BLaER1 treated with 17β-estradiol and CSF1 and Interleukin-3, amounts not matched to agents 10 nM and 100 nM (cell line): ENCODE data around the gene SYK.

Source experiments
- H3K27ac ChIP-seq, 11 experiments: shearing (Covaris generic); formaldehyde crosslinking; 2 replicates each; pipeline ENCODE4 v1.8.1; 2022
- H3K27me3 ChIP-seq, 11 experiments: shearing (Covaris generic); formaldehyde crosslinking; 2 replicates each; pipeline ENCODE4 v1.8.1; 2022
- H3K36me3 ChIP-seq, 11 experiments: shearing (Covaris generic); formaldehyde crosslinking; 2 replicates each; pipeline ENCODE4 v1.8.1; 2022
- H3K4me1 ChIP-seq, 10 experiments: shearing (Covaris generic); formaldehyde crosslinking; 2 replicates each; pipeline ENCODE4 v1.8.1; 2022
- H3K4me2 ChIP-seq, 11 experiments: shearing (Covaris generic); formaldehyde crosslinking; 2 replicates each; pipeline ENCODE4 v1.8.1; 2022
- H3K4me3 ChIP-seq, 10 experiments: shearing (Covaris generic); formaldehyde crosslinking; 2 replicates each; pipeline ENCODE4 v1.8.1; 2022
- H3K9ac ChIP-seq, 11 experiments: shearing (Covaris generic); formaldehyde crosslinking; 2 replicates each; pipeline ENCODE4 v1.8.1; 2022
- H3K9me3 ChIP-seq, 11 experiments: shearing (Covaris generic); formaldehyde crosslinking; replicated peaks in 1 of 11; 2 replicates each; pipeline ENCODE4 v1.8.1; 2022
- H4K20me1 ChIP-seq, 11 experiments: shearing (Covaris generic); formaldehyde crosslinking; 2 replicates each; pipeline ENCODE4 v1.8.1; 2022
- Cebpa-rat ChIP-seq, 11 experiments: shearing (Covaris generic); IDR thresholded peaks; 2 replicates each; pipeline ENCODE4 v1.8.1; 2022

Gene SYK

DNA sequence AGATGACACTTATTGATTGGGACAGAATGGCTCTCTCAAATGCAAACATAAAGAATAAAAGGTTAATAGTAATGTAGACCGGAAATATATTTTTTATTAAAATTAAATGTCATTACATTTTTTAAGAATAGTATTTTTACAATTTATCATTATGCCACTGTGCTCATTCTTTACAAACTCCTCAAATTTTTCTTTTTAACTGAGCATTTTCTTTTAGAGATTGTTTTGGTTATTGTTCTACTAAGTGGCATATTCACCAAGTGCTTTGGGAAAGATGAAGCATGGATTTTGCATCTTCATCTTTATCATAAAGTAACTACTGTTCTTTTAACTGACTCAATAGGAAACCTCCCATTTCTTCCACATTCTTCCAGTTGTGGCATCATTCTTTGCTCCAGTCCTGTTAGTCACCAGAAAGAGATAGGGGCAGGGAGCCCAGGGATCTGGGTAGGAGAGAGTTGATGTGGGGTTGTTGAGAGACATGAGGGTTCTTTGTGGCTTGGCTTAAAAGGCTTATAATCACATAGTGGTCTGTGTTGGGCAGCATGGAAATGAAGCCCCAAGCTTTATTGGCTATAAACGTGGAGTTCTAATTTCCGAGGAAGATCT lies 69.8 kb downstream of the SYK start:
- Histone ChIP-seq H3K4me3 (no peak overlapping the region), H3K4me1 (peaks cover 0 to 31% (median 4%) of the 10 kb centered on the region in 10 experiments; a peak in 7 of 20 replicates), H4K20me1 (peaks cover 0 to 95% (median 5%) of the 10 kb centered on the region in 11 experiments; a peak in 9 of 22 replicates), H3K27ac (no peak overlapping the region; a peak in 1 of 22 replicates), H3K27me3 (no peaks in the 10 kb centered on the region), H3K9ac (no peak overlapping the region), H3K4me2 (no peak overlapping the region), H3K9me3 (no peaks in the 10 kb centered on the region), H3K36me3 (peaks cover 59 to 89% (median 71%) of the 10 kb centered on the region in 11 experiments)
- no peak for TF ChIP-seq Cebpa-rat (IDR thresholded peaks at IDR 0.05)

DNA sequence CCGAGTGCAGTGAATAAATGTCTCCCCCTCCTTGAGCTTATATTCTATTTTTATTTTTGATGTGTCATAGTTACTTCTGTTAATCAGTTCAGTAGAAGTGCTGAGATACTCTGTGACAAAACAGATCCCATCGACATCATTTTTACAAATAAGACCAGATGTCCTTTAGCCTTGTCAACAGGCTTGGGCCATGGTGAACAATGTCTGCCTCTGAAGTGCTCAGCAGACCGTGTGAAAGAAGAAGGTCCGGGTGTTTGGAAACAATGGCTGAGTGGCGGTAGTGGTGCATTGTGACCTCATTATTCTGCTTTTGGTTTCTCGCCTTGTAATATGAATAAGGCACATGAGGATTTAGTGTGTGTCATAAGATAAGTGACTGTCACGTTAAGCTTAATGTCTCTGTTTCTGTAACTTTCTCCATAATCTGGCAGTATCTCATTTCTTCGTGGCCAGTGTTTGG lies 71.2 kb downstream of the SYK start:
- Histone ChIP-seq H3K9ac (no peak overlapping the region), H3K9me3 (no peaks in the 10 kb centered on the region), H3K4me2 (no peak overlapping the region), H4K20me1 (peaks cover 0 to 94% (median 5%) of the 10 kb centered on the region in 11 experiments; a peak in 9 of 22 replicates), H3K4me1 (peaks cover 0 to 24% (median 4%) of the 10 kb centered on the region in 10 experiments; a peak in 7 of 20 replicates), H3K27me3 (no peaks in the 10 kb centered on the region), H3K4me3 (no peak overlapping the region), H3K36me3 (peaks cover 61 to 89% (median 71%) of the 10 kb centered on the region in 11 experiments), H3K27ac (peak overlapping the region in 1 of 11 experiments; percentile 7; a peak in 1 of 22 replicates)
- TF ChIP-seq Cebpa-rat (IDR thresholded peaks at IDR 0.05) = no peak

DNA sequence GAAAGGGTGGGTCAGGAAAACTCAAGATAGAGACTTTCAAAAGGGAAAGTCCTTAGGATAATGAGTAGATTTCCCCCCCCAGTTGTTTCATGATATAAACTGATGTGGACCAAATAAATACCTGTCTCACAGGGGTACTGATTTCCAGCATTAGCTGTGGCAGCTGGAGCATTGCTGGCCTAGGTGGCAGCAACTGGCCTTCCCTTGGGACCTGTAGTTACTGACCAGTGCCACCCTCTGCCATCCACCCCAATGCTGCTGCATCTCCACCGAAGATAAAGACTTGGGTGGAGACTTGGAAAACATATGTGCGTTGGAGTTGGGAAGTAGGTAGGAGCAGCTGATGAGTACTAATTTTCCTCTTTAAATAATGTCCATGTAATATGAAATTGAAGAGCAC lies 71.8 kb downstream of the SYK start:
- no peak for TF ChIP-seq Cebpa-rat (IDR thresholded peaks at IDR 0.05)

DNA sequence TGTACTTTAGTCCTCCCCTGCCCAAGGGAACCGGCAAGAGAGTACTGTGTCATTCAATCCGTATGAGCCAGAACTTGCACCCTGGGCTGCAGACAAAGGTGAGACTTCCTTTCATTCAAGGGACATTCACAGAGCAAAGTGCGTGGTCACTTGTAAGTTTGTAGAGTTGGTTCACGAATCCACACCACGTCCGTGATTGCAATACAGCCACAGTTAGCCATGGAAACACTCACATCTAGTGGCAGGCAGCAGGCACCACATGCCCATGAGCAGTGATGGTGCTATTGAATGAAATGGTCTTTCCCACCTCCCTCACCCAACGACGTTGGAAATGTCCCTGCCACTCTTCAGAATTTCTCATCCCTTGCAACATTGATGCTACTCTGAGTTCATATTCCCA lies 72.6 kb downstream of the SYK start:
- Histone ChIP-seq H4K20me1 (peaks cover 0 to 95% (median 5%) of the 10 kb centered on the region in 11 experiments; a peak in 9 of 22 replicates), H3K4me1 (peaks cover under 1 to 14% (median 7%) of the 10 kb centered on the region in 10 experiments; a peak in 17 of 20 replicates), H3K27ac (no peak overlapping the region), H3K9ac (no peak overlapping the region), H3K4me2 (no peak overlapping the region), H3K9me3 (no peaks in the 10 kb centered on the region), H3K27me3 (no peaks in the 10 kb centered on the region), H3K4me3 (no peak overlapping the region), H3K36me3 (peaks cover 70 to 91% (median 76%) of the 10 kb centered on the region in 11 experiments)
- TF ChIP-seq Cebpa-rat (IDR thresholded peaks at IDR 0.05) = no peak

More for the DNA sequence above, 71.8 kb downstream of the SYK start:
- Histone ChIP-seq H3K27me3 (no peaks in the 10 kb centered on the region), H3K36me3 (peaks cover 67 to 89% (median 74%) of the 10 kb centered on the region in 11 experiments), H3K9ac (no peak overlapping the region), H4K20me1 (peaks cover 0 to 94% (median 5%) of the 10 kb centered on the region in 11 experiments; a peak in 9 of 22 replicates), H3K4me2 (no peak overlapping the region), H3K4me3 (no peak overlapping the region), H3K27ac (peak overlapping the region in 1 of 11 experiments; percentile 7; a peak in 1 of 22 replicates), H3K9me3 (no peaks in the 10 kb centered on the region), H3K4me1 (peaks cover 0 to 19% (median 4%) of the 10 kb centered on the region in 10 experiments; a peak in 7 of 20 replicates)

DNA sequence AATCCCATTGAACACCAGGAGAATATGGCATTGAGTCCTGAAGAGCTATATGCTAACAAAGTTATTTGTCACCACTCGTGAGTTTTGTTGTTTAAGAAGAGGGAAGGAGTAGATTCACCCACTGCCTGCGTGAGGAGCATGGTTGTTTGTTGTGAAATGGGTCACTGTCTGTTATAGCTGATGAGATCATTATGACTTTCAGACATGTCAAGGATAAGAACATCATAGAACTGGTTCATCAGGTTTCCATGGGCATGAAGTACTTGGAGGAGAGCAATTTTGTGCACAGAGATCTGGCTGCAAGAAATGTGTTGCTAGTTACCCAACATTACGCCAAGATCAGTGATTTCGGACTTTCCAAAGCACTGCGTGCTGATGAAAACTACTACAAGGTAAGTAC lies 76.9 kb downstream of the SYK start:
- Histone ChIP-seq H3K27ac (no peak overlapping the region), H3K9ac (no peak overlapping the region), H3K27me3 (no peaks in the 10 kb centered on the region), H3K4me3 (no peak overlapping the region), H3K4me1 (peaks cover 0 to 31% (median 26%) of the 10 kb centered on the region in 10 experiments; a peak in 15 of 20 replicates), H3K4me2 (no peak overlapping the region), H3K9me3 (peaks cover 8 to 22% (median 11%) of the 10 kb centered on the region in 11 experiments; a peak in 20 of 22 replicates), H3K36me3 (peaks cover 87 to 100% (median 95%) of the 10 kb centered on the region in 11 experiments), H4K20me1 (peaks cover 0 to 66% (median 0%) of the 10 kb centered on the region in 11 experiments; a peak in 8 of 22 replicates)
- TF ChIP-seq Cebpa-rat (IDR thresholded peaks at IDR 0.05) = no peak

DNA sequence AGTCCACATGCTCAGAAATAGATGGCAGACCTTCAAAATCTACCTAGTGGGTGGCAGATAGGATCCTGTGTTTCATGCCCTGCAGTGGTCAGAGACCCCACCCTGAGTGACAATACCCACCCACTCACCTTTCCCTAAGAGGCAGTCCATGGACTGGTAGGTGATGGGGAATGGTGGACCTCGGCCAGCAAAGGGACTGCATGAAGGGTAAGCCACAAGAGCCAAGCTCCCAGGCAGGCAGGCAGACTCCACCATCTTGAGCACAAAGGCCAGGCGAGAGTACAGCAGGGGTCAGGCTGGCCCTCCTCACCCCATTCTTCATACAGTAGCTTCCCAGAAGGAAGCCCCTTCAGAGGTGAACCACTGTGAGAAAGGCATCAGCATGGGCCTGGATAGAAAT lies 78.4 kb downstream of the SYK start:
- peak overlapping the region in 7 of 11 experiments; percentile 28 to 59 (median 52); a peak in 10 of 22 replicates for H3K27ac ChIP-seq
- peak overlapping the region in 8 of 11 experiments; percentile 42 to 82 (median 70); a peak in 16 of 22 replicates for H3K4me2 ChIP-seq
- H3K9ac ChIP-seq = peak overlapping the region in 3 of 11 experiments; percentile 47 to 55 (median 52); a peak in 5 of 22 replicates
- peaks cover 0 to 51% (median 0%) of the 10 kb centered on the region in 11 experiments; a peak in 6 of 22 replicates for H4K20me1 ChIP-seq
- peaks cover 12 to 26% (median 15%) of the 10 kb centered on the region in 11 experiments; a peak in 20 of 22 replicates for H3K9me3 ChIP-seq
- no peak for TF ChIP-seq Cebpa-rat (IDR thresholded peaks at IDR 0.05)
- H3K36me3 ChIP-seq = peaks cover 75 to 89% (median 86%) of the 10 kb centered on the region in 11 experiments
- H3K4me3 ChIP-seq = no peak overlapping the region; a peak in 1 of 20 replicates
- H3K4me1 ChIP-seq = peaks cover 0 to 31% (median 26%) of the 10 kb centered on the region in 10 experiments; a peak in 15 of 20 replicates
- H3K27me3 ChIP-seq = no peaks in the 10 kb centered on the region

DNA sequence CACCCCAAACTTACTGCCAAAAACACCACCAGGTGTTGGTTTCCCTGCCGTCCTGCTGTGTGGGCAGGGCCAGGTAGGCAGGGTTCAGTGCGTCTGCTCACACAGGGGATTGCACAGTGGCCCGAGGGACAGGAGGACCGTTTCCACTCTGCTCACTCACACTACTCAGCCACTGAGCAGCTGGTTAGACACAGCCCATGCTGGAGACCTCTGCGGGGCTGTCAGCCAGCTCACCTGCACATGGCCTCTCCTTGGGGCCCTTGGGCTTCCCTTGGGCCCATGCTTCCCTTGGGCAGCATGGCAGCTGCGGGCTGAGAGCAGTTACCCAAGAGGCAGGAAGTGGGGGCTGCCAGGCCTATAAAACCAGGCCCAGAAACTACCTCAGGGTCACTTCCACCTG lies 79.0 kb downstream of the SYK start:
- Histone ChIP-seq H3K4me3 (no peak overlapping the region), H3K36me3 (peaks cover 76 to 90% (median 88%) of the 10 kb centered on the region in 11 experiments), H3K27me3 (no peaks in the 10 kb centered on the region), H3K4me1 (peaks cover 0 to 31% (median 26%) of the 10 kb centered on the region in 10 experiments; a peak in 15 of 20 replicates), H3K27ac (peak overlapping the region in 7 of 11 experiments; percentile 28 to 59 (median 52); a peak in 11 of 22 replicates), H3K9me3 (peaks cover 12 to 26% (median 15%) of the 10 kb centered on the region in 11 experiments; a peak in 20 of 22 replicates), H4K20me1 (peaks cover 0 to 48% (median 0%) of the 10 kb centered on the region in 11 experiments; a peak in 6 of 22 replicates), H3K4me2 (peak overlapping the region in 8 of 11 experiments; percentile 42 to 82 (median 70); a peak in 16 of 22 replicates), H3K9ac (peak overlapping the region in 3 of 11 experiments; percentile 47 to 55 (median 52); a peak in 6 of 22 replicates)
- TF ChIP-seq Cebpa-rat (IDR thresholded peaks at IDR 0.05) = no peak

DNA sequence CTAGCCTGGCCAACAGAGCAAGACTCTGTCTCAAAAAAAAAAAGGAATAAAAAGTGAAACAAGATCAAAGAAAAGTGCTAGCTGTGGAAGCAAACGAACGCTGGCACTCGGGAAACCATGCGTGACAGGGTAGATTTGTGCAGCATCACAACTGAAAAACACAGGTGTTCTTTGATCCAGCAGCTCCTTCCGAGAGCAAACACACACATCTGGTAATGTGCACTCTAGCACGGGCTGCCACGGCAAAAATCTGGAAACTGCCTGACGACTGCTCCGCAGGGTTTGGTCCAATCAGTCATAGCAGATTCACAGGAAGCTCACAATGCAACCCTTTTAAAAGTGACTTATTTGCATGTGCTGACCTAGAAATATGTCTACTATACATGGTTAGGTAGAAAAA lies 80.0 kb downstream of the SYK start:
- Histone ChIP-seq H3K27me3 (no peaks in the 10 kb centered on the region), H3K4me1 (peaks cover 0 to 31% (median 26%) of the 10 kb centered on the region in 10 experiments; a peak in 15 of 20 replicates), H3K9ac (no peak overlapping the region), H3K4me2 (peak overlapping the region in 5 of 11 experiments; percentile 11 to 82 (median 81); a peak in 8 of 22 replicates), H3K36me3 (peaks cover 76 to 90% (median 88%) of the 10 kb centered on the region in 11 experiments), H3K9me3 (peaks cover 12 to 26% (median 15%) of the 10 kb centered on the region in 11 experiments; a peak in 20 of 22 replicates), H3K4me3 (no peak overlapping the region), H4K20me1 (peaks cover 0 to 45% (median 0%) of the 10 kb centered on the region in 11 experiments; a peak in 6 of 22 replicates), H3K27ac (no peak overlapping the region)
- TF ChIP-seq Cebpa-rat (IDR thresholded peaks at IDR 0.05) = no peak
